OCI-LY7 (cell line): Measurements from ENCODE around the gene CLCN5. TPM values are rescaled to one million over a fixed set of nuclear protein-coding genes. Genes with fewer than 3 reads are reported as not detected.

Experiments
- BruUV-seq: library from RNA; stranded (reverse); fragments of 400-500 nt; replicated peaks from 2 replicates; lab custom pipeline; 2021; lab: Mats Ljungman, UMichigan
- CTCF ChIA-PET: fragments of 300-600 bp; sonication (Branson Sonifier 250); formaldehyde crosslinking; loops from one replicate; lab custom pipeline; 2022; ENCODE audit warnings: antibody characterized with exemption; ENCODE audit not compliant: unreplicated experiment; lab: Charles Lee
- POLR2A ChIA-PET: fragments of 300-600 bp; sonication (Branson Sonifier 250); formaldehyde crosslinking; loops from one replicate; lab custom pipeline; 2022; ENCODE audit warnings: antibody characterized with exemption; lab: Charles Lee
- DNase-seq: peaks from one replicate; pipeline ENCODE4 v3.0.0-alpha.2; 2015; ENCODE audit warnings: low spot score
- H2AFZ ChIP-seq: fragments of 200-600 bp; sonication (generic), shearing (Covaris generic); 2 replicates; pipeline ENCODE4 v1.6.1; 2014; ENCODE audit warnings: mild to moderate bottlenecking, antibody characterized with exemption, low read length, moderate library complexity
- H3K27ac ChIP-seq: fragments of 200-600 bp; sonication (generic); 2 replicates; pipeline ENCODE4 v1.5.1; 2014; ENCODE audit warnings: mixed run types, low read depth, mild to moderate bottlenecking, moderate library complexity, low read length, inconsistent platforms; ENCODE audit not compliant: poor library complexity, severe bottlenecking
- H3K36me3 ChIP-seq: fragments of 200-600 bp; sonication (generic); 2 replicates; pipeline ENCODE4 v1.6.1; 2014; ENCODE audit warnings: mild to moderate bottlenecking, antibody characterized with exemption, low read length, moderate library complexity, mixed read lengths; ENCODE audit not compliant: insufficient read depth
- H3K4me1 ChIP-seq: fragments of 200-600 bp; sonication (generic); 2 replicates; pipeline ENCODE4 v1.5.1; 2014; ENCODE audit warnings: mild to moderate bottlenecking, low read length; ENCODE audit not compliant: insufficient read depth, poor library complexity, severe bottlenecking
- H3K4me2 ChIP-seq: fragments of 200-600 bp; sonication (generic); 2 replicates; pipeline ENCODE4 v1.6.1; 2014; ENCODE audit warnings: mild to moderate bottlenecking, low read length
- H3K4me3 ChIP-seq: fragments of 200-600 bp; sonication (generic); 2 replicates; pipeline ENCODE4 v1.5.1; 2014; ENCODE audit warnings: mild to moderate bottlenecking, low read depth, low read length; ENCODE audit not compliant: poor library complexity, severe bottlenecking
- H3K79me2 ChIP-seq: fragments of 200-600 bp; sonication (generic); 2 replicates; pipeline ENCODE4 v1.6.1; 2016; ENCODE audit warnings: low read depth, mild to moderate bottlenecking, low read length, moderate library complexity, mixed read lengths; ENCODE audit not compliant: insufficient read depth
- H3K9me2 ChIP-seq: fragments of 200-600 bp; sonication (generic); 2 replicates; pipeline ENCODE4 v1.6.1; 2016; ENCODE audit warnings: mild to moderate bottlenecking, low read length, mixed read lengths; ENCODE audit not compliant: insufficient read depth
- H3K9me3 ChIP-seq: fragments of 200-600 bp; sonication (generic); 2 replicates; pipeline ENCODE4 v1.6.1; 2014; ENCODE audit warnings: mild to moderate bottlenecking, mixed run types, low read length, mixed read lengths
- H4K20me1 ChIP-seq: fragments of 200-600 bp; sonication (generic); 2 replicates; pipeline ENCODE4 v1.6.1; 2014; ENCODE audit warnings: mild to moderate bottlenecking, antibody characterized with exemption, low read length, moderate library complexity, mixed read lengths; ENCODE audit not compliant: insufficient read depth
- CTCF ChIP-seq: fragments of 200-600 bp; sonication (generic); conservative IDR thresholded peaks from 2 replicates; pipeline ENCODE4 v1.5.1; 2014; ENCODE audit warnings: mild to moderate bottlenecking, antibody characterized with exemption, low read length, moderate library complexity, mixed read lengths
- EZH2phosphoT487 ChIP-seq: fragments of 200-600 bp; sonication (generic); IDR thresholded peaks from 2 replicates; pipeline ENCODE4 v1.6.1; 2018; ENCODE audit warnings: low read depth, borderline replicate concordance, mild to moderate bottlenecking, mixed run types, antibody characterized with exemption, low read length, moderate library complexity, mixed read lengths
- intact Hi-C: fragments of 100-400 bp; cut with micrococcal nuclease; formaldehyde crosslinking; loops from one replicate; pipeline ENCODE4 v1.10.0; 2022; ENCODE audit not compliant: unreplicated experiment
- microRNA-seq: library from miRNA; unstranded; fragments of <30 nt; microRNA quantifications from one replicate; pipeline ENCODE4 v1.2.0, GENCODE V29; 2022; ENCODE audit warnings: borderline replicate concordance
- small RNA-seq: library from RNA; depleted of rRNA; stranded (forward); fragments of <200 nt; gene quantifications from one replicate; pipeline ENCODE3, GENCODE V24; 2014
- total RNA-seq, 2 experiments: library from RNA; depleted of rRNA in 1 of 2; stranded (reverse); fragments of >200 nt in 1 of 2; shearing (Covaris generic) in 1 of 2; gene quantifications; 2 replicates each; pipeline ENCODE4 v1.2.3, GENCODE V29; 2014 to 2022

The CLCN5 gene
- total RNA-seq, 2 experiments from 2014 or later, result 4.1 to 5.3 TPM

GRCh38 chrX:50147972-50148371, 225.6 kb downstream of the CLCN5 start:
- no peak overlapping the region for H2AFZ ChIP-seq
- ChIA-PET POLR2A (no interaction called here), CTCF (no interaction called here)
- no peak overlapping the region for H3K4me2 ChIP-seq
- H3K9me3 ChIP-seq, result no peaks in the 10 kb centered on the region
- H3K36me3 ChIP-seq, result no peaks in the 10 kb centered on the region
- no peaks in the 10 kb centered on the region for H3K9me2 ChIP-seq
- no peaks in the 10 kb centered on the region for H3K79me2 ChIP-seq
- no peak for TF ChIP-seq CTCF
- TF ChIP-seq EZH2phosphoT487, result no peak
- no peak for DNase-seq
- BruUV-seq, result no TSS peak
- no peaks in the 10 kb centered on the region for H3K4me1 ChIP-seq
- intact Hi-C loops, result no loop called here
- H3K4me3 ChIP-seq, result no peak overlapping the region
- H4K20me1 ChIP-seq, result no peaks in the 10 kb centered on the region
- H3K27ac ChIP-seq, result no peak overlapping the region

Small RNAs within 50 kb of the gene (microRNA-seq; reads per million reads assigned to microRNA genes)
- gene MIR188, result 197 reads per million, percentile 67 among the genes with 10 or more reads in this experiment
- gene MIR362, result 215 reads per million, percentile 68 among the genes with 10 or more reads in this experiment
- 11.4 reads per million, percentile 16 among the genes with 10 or more reads in this experiment for gene MIR500A
- 2.3 reads per million for gene MIR500B
- gene MIR501, result 177 reads per million, percentile 65 among the genes with 10 or more reads in this experiment
- gene MIR502, result 40.1 reads per million, percentile 42 among the genes with 10 or more reads in this experiment
- 1,259 reads per million, percentile 83 among the genes with 10 or more reads in this experiment for gene MIR532
- 700 reads per million, percentile 80 among the genes with 10 or more reads in this experiment for gene MIR660

Small RNAs within 50 kb of the gene (small RNA-seq; reads per million reads assigned to genes)
- gene MIR188, result not detected
- gene MIR362, result 0.16 reads per million
- 0.42 reads per million for gene MIR500A
- gene MIR500B, result not detected
- gene MIR501, result 0.47 reads per million
- not detected for gene MIR502
- gene MIR532, result 1.4 reads per million, percentile 63 among the genes with 10 or more reads in this experiment
- gene MIR660, result 0.21 reads per million
- gene RNU6-421P, result not detected

Other genes starting within 250 kb of the CLCN5 start
- not detected in 2 replicates for gene PAGE1, start 226.6 kb upstream of the CLCN5 start, total RNA-seq (2014; rRNA removed; shearing (Covaris generic))
- not detected in 2 replicates for gene PAGE1, start 226.6 kb upstream of the CLCN5 start, total RNA-seq (2022)
- not detected in 2 replicates for gene PAGE4, start 93.3 kb upstream of the CLCN5 start, total RNA-seq (2014; rRNA removed; shearing (Covaris generic))
- gene PAGE4, start 93.3 kb upstream of the CLCN5 start, total RNA-seq (2022), result not detected in 2 replicates
- gene USP27X, start 43.1 kb upstream of the CLCN5 start, total RNA-seq (2014; rRNA removed; shearing (Covaris generic)), result 1.2 and 1.3 TPM in 2 replicates
- 1.8 and 2.0 TPM in 2 replicates for gene USP27X, start 43.1 kb upstream of the CLCN5 start, total RNA-seq (2022)